MM.1S (cell line): ENCODE data around the gene BAIAP2L2.

Experiments used
- DNase-seq: peaks from one replicate; pipeline ENCODE4 v3.0.0-alpha.2; 2015
- H2AFZ ChIP-seq: fragments of 300-600 bp; sonication (generic); 2 replicates; pipeline ENCODE4 v1.6.0; 2016; ENCODE audit warnings: antibody characterized with exemption, low read length
- H3F3A ChIP-seq: fragments of 300-600 bp; sonication (generic); 2 replicates; pipeline ENCODE4 v1.6.1; 2016; ENCODE audit warnings: mild to moderate bottlenecking, antibody characterized with exemption, low read length, moderate library complexity, mixed read lengths; ENCODE audit not compliant: insufficient read depth
- H3K27ac ChIP-seq: fragments of 300-600 bp; sonication (generic); 2 replicates; pipeline ENCODE4 v1.5.1; 2016; ENCODE audit warnings: mild to moderate bottlenecking, low read length
- H3K27me3 ChIP-seq: fragments of 300-600 bp; sonication (generic); replicated peaks from 2 replicates; pipeline ENCODE4 v1.6.0; 2016; ENCODE audit warnings: low read length; ENCODE audit not compliant: insufficient read depth
- H3K36me3 ChIP-seq: fragments of 300-600 bp; sonication (generic); replicated peaks from 2 replicates; pipeline ENCODE4 v1.6.1; 2016; ENCODE audit warnings: mild to moderate bottlenecking, low read length, mixed read lengths; ENCODE audit not compliant: insufficient read depth
- H3K4me1 ChIP-seq: fragments of 300-600 bp; sonication (generic); 2 replicates; pipeline ENCODE4 v1.6.1; 2016; ENCODE audit warnings: low read length, mixed read lengths
- H3K4me2 ChIP-seq: fragments of 300-600 bp; sonication (generic); 2 replicates; pipeline ENCODE4 v1.6.0; 2016; ENCODE audit warnings: low read depth, low read length
- H3K4me3 ChIP-seq: fragments of 300-600 bp; sonication (generic); 2 replicates; pipeline ENCODE4 v1.5.1; 2016; ENCODE audit warnings: low read length, mixed read lengths
- H3K79me2 ChIP-seq: fragments of 300-600 bp; sonication (generic); 2 replicates; pipeline ENCODE4 v1.6.1; 2016; ENCODE audit warnings: mixed run types, low read length, mixed read lengths
- H3K9ac ChIP-seq: fragments of 300-600 bp; sonication (generic); 2 replicates; pipeline ENCODE4 v1.6.1; 2016; ENCODE audit warnings: low read length, mixed read lengths
- H3K9me2 ChIP-seq: fragments of 300-600 bp; sonication (generic); replicated peaks from 2 replicates; pipeline ENCODE4 v1.6.1; 2016; ENCODE audit warnings: mild to moderate bottlenecking, low read length, mixed read lengths; ENCODE audit not compliant: insufficient read depth
- H3K9me3 ChIP-seq: fragments of 300-600 bp; sonication (generic); replicated peaks from 2 replicates; pipeline ENCODE4 v1.6.1; 2016; ENCODE audit warnings: mild to moderate bottlenecking, low read length, mixed read lengths; ENCODE audit not compliant: insufficient read depth
- H4K20me1 ChIP-seq: fragments of 300-600 bp; sonication (generic); 2 replicates; pipeline ENCODE4 v1.6.1; 2016; ENCODE audit warnings: mild to moderate bottlenecking, low read length, moderate library complexity, mixed read lengths; ENCODE audit not compliant: insufficient read depth
- CTCF ChIP-seq: fragments of 300-600 bp; sonication (generic); IDR thresholded peaks from 2 replicates; pipeline ENCODE4 v1.5.1; 2016; ENCODE audit warnings: antibody characterized with exemption, low read length, mixed read lengths
- EZH2 ChIP-seq: fragments of 300-600 bp; sonication (generic); optimal IDR thresholded peaks from 2 replicates; pipeline ENCODE3; 2017; ENCODE audit warnings: low read depth, mild to moderate bottlenecking, antibody characterized with exemption, low read length, mixed read lengths
- EZH2phosphoT487 ChIP-seq: fragments of 300-600 bp; sonication (generic); IDR thresholded peaks from 2 replicates; pipeline ENCODE4 v1.6.1; 2018; ENCODE audit warnings: antibody characterized with exemption, low read length

Gene BAIAP2L2

DNA sequence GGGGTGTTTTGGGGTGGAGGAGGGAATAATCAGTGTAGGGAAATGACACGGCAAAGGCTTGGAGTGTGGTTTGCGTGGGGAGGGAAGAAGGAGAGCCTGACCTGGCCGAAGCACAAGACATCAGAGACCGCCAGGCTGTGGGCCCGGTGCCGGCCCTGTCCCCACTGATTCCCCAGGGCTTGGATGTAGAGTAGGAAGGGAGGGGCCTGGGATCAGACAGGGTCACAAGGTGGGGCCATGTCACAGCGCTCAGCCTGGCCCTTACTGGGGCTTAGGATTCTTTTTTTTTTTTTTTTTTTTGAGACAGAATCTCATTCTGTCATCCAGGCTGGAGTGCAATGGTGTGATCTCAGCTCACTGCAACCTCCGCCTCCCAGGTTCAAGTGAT is 43.5 kb downstream of the BAIAP2L2 start:
- H3K27ac ChIP-seq, result no peak overlapping the region
- H3K79me2 ChIP-seq, result peaks cover 25% of the 10 kb centered on the region
- H3F3A ChIP-seq, result peaks cover 30% of the 10 kb centered on the region
- no peak for TF ChIP-seq CTCF
- TF ChIP-seq EZH2, result no peak
- no peak for TF ChIP-seq EZH2phosphoT487
- H3K27me3 ChIP-seq, result no peaks in the 10 kb centered on the region
- no peak for DNase-seq
- H2AFZ ChIP-seq, result no peak overlapping the region
- no peaks in the 10 kb centered on the region for H3K9me3 ChIP-seq
- H3K9me2 ChIP-seq, result no peaks in the 10 kb centered on the region
- H4K20me1 ChIP-seq, result no peaks in the 10 kb centered on the region
- no peak overlapping the region for H3K4me2 ChIP-seq
- H3K4me3 ChIP-seq, result no peak overlapping the region
- no peak overlapping the region for H3K9ac ChIP-seq
- peaks cover 37% of the 10 kb centered on the region for H3K4me1 ChIP-seq
- H3K36me3 ChIP-seq, result no peaks in the 10 kb centered on the region

DNA sequence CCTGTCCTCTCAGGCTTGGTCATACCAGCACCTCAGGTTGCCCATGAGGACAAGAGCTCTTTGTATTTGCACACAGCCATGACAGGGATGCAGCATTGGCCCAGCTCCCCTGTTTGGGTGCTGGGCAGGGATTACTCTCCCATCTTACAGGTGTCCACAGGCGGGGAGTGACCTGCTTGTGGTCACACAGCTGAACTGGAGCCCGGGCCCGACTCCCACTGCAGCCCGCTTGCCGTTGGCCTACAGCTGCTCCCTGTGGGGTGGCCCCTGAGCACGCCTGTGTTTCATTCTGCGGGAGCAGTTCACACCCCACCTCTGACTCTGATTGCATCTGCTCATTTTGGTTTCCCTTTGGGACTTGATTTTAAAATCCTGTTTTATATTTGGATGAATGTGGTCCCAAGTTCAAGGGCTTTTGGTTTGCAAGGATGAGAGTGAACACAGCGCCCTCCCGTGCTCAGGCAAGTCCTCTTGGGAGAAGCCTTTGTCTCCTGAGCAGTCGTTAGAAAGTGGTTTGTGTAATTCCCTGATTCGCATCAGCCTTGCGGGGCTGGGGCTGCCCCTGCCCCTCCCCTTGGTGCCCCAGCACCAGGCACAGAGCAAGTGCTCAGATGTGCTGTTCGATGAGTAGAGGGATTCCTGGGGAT is 44.0 kb downstream of the BAIAP2L2 start:
- H3K4me1 ChIP-seq, result peaks cover 37% of the 10 kb centered on the region
- H3K79me2 ChIP-seq, result peaks cover 25% of the 10 kb centered on the region
- no peaks in the 10 kb centered on the region for H3K9me2 ChIP-seq
- no peak overlapping the region for H2AFZ ChIP-seq
- H3F3A ChIP-seq, result peaks cover 30% of the 10 kb centered on the region
- H3K27me3 ChIP-seq, result no peaks in the 10 kb centered on the region
- DNase-seq, result no peak
- H3K9ac ChIP-seq, result no peak overlapping the region
- H3K27ac ChIP-seq, result no peak overlapping the region
- no peak overlapping the region for H3K4me3 ChIP-seq
- no peak overlapping the region for H3K4me2 ChIP-seq
- TF ChIP-seq CTCF, result no peak
- no peak for TF ChIP-seq EZH2
- no peak for TF ChIP-seq EZH2phosphoT487
- H4K20me1 ChIP-seq, result no peaks in the 10 kb centered on the region
- H3K9me3 ChIP-seq, result no peaks in the 10 kb centered on the region
- no peaks in the 10 kb centered on the region for H3K36me3 ChIP-seq

DNA sequence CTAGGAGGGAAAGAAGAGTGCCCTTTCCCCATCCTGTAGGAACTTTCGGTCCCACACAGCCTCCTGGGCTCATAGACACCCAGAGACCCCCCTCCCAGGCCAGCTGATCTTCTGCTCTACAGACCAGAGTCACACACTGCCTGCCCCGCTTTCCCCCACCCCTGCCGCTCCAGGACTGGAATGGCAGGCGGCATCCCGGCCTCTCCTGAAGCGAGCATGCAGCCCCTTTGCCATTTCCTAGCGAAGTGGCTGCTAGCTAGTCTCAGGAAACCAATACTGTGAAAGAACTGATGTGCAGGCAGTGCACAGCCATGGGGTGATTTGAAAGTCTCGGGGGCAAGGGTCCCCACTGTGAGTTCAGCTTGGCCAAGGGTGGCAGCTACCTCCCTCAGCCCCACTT is 44.9 kb downstream of the BAIAP2L2 start:
- H3K27me3 ChIP-seq, result no peaks in the 10 kb centered on the region
- no peaks in the 10 kb centered on the region for H3K9me2 ChIP-seq
- TF ChIP-seq EZH2, result no peak
- TF ChIP-seq EZH2phosphoT487, result no peak
- TF ChIP-seq CTCF, result no peak
- peaks cover 21% of the 10 kb centered on the region for H3K79me2 ChIP-seq
- no peak overlapping the region for H3K4me2 ChIP-seq
- H3K9ac ChIP-seq, result no peak overlapping the region
- no peak overlapping the region for H3K27ac ChIP-seq
- H2AFZ ChIP-seq, result no peak overlapping the region
- DNase-seq, result no peak
- H4K20me1 ChIP-seq, result no peaks in the 10 kb centered on the region
- no peaks in the 10 kb centered on the region for H3K9me3 ChIP-seq
- H3K4me1 ChIP-seq, result peaks cover 28% of the 10 kb centered on the region
- H3K4me3 ChIP-seq, result no peak overlapping the region
- H3F3A ChIP-seq, result peaks cover 27% of the 10 kb centered on the region
- no peaks in the 10 kb centered on the region for H3K36me3 ChIP-seq
